OCI-LY1 (cell line): ENCODE measurements around the gene ACYP2.
A peak's percentile ranks its signal among the peaks of the same experiment; 100 is the strongest.

Source experiments
- EZH2 ChIP-seq: fragments of 200-600 bp; sonication (generic), shearing (Covaris generic); IDR thresholded peaks from 2 replicates; pipeline ENCODE4 v1.8.0; 2017; ENCODE audit warnings: borderline replicate concordance, mixed run types, mild to moderate bottlenecking, antibody characterized with exemption, low read length, moderate library complexity, mixed read lengths
- TF ChIP-seq, protein P1 (sequence below): fragments of 200-600 bp; sonication (generic), shearing (Covaris generic); IDR thresholded peaks from 2 replicates; pipeline ENCODE4 v1.5.1; 2017; ENCODE audit warnings: mild to moderate bottlenecking, antibody characterized with exemption, low read length, moderate library complexity, mixed read lengths

DNA sequence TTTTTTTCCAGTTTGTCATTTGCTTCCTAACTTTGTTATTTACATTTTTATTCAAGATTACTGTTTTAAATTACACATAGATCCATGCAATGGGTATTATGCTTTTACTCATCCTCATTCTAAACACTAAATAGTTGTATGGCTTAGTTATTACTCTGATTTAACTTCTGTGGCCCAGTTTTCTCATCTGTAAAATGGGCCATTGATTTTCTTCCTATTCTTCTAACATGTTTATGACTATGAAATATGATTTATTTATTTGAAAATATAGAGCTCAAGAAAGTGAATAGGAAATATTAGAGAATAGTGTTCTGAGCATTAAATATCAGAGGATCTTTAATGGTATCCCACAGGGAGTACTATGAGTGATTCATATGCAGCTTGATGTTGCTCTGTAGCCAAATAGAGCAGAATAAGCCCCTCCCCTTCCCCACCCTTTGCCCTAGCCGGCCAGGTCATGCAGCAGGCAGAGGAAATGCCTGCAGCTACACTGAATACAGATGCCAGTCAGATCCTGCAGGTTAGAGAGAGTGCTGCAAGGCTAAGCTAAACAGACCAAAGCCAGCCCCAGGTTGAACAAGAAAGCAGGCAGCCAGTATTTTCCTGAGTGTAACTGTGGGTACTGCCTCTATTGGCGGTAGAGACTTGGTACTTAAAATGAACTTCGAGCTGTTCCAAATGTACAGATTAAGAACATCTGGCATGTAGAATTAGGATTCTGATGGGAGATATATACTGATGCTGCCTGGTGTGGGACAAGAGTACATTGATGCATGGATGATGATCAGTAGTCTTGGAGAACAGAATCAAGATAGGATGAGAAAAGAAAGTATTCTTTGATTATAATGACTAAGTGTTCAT lies 11.7 kb upstream of the ACYP2 start:
- TF ChIP-seq, protein P1, sequence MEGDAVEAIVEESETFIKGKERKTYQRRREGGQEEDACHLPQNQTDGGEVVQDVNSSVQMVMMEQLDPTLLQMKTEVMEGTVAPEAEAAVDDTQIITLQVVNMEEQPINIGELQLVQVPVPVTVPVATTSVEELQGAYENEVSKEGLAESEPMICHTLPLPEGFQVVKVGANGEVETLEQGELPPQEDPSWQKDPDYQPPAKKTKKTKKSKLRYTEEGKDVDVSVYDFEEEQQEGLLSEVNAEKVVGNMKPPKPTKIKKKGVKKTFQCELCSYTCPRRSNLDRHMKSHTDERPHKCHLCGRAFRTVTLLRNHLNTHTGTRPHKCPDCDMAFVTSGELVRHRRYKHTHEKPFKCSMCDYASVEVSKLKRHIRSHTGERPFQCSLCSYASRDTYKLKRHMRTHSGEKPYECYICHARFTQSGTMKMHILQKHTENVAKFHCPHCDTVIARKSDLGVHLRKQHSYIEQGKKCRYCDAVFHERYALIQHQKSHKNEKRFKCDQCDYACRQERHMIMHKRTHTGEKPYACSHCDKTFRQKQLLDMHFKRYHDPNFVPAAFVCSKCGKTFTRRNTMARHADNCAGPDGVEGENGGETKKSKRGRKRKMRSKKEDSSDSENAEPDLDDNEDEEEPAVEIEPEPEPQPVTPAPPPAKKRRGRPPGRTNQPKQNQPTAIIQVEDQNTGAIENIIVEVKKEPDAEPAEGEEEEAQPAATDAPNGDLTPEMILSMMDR, result peak; percentile 23; the same call in 1 of the 2 replicates
- no peak for TF ChIP-seq EZH2
